Thyroid gland (tissue), 4 donors: ENCODE results near the gene AKIP1. TPM values are rescaled to one million over a fixed set of nuclear protein-coding genes. Genes with fewer than 3 reads are reported as not detected.

Source experiments
- DNase-seq, 2 donors: peaks; one replicate each; pipeline ENCODE4 v3.0.0-alpha.2; 2019
- H3K27ac ChIP-seq, 3 donors: fragments of 200-600 bp; sonication (generic); 1 replicate in 2 of 3; 2 replicates in 1 of 3; pipeline ENCODE4 v1.5.1; 2016 to 2019; ENCODE audit warnings: mild to moderate bottlenecking in 1 of 3, moderate library complexity in 1 of 3
- H3K27me3 ChIP-seq: fragments of 200-600 bp; sonication (generic); one replicate; pipeline ENCODE4 v1.5.1; 2019
- H3K36me3 ChIP-seq, 2 donors: fragments of 200-600 bp; sonication (generic); one replicate each; pipeline ENCODE4 v1.5.1; 2016 to 2019
- H3K4me1 ChIP-seq, 2 donors: fragments of 200-600 bp; sonication (generic); one replicate each; pipeline ENCODE4 v1.5.1; 2017 to 2019
- H3K4me3 ChIP-seq, 3 donors: fragments of 200-600 bp; sonication (generic); replicated peaks in 1 of 3; 1 replicate in 2 of 3; 2 replicates in 1 of 3; pipeline ENCODE4 v1.5.1; 2016; ENCODE audit warnings: mild to moderate bottlenecking in 1 of 3
- H3K9me3 ChIP-seq: fragments of 200-600 bp; sonication (generic); one replicate; pipeline ENCODE4 v1.5.1; 2017
- POLR2A ChIP-seq, 2 donors: fragments of 450-650 bp; IDR thresholded peaks; one replicate each; pipeline ENCODE4 v1.6.1; 2017; ENCODE audit warnings: antibody characterized with exemption in 2 of 2, mild to moderate bottlenecking in 2 of 2, moderate library complexity in 1 of 2
- whole genome bisulfite sequencing, 2 donors: methylation state at CpG; one replicate each; pipeline ENCODE4 v1.1.5; 2017; 5-methylcytosine and 5-hydroxymethylcytosine counted together
- intact Hi-C: fragments of 100-400 bp; cut with DNase I; formaldehyde crosslinking; loops from one replicate; pipeline ENCODE4 v1.15.1; 2023
- total RNA-seq, 4 donors: library from RNA; depleted of rRNA; stranded (reverse); fragments of >200 nt; gene quantifications; one replicate each; pipeline ENCODE4 v1.2.3, GENCODE V29; 2016
- TF ChIP-seq, protein P1 (sequence below), 6 experiments: fragments of 200-600 bp in 3 of 6; fragments of 450-650 bp in 3 of 6; sonication (generic) in 3 of 6; IDR thresholded peaks; one replicate each; pipeline ENCODE4 v1.5.1; 2016 to 2019; ENCODE audit warnings: antibody characterized with exemption in 6 of 6, mild to moderate bottlenecking in 2 of 6, inconsistent platforms in 1 of 6, moderate library complexity in 1 of 6

The AKIP1 gene
- total RNA-seq, 4 donors from 2014 or later = 25.2 to 33.9 (median 27.8) TPM

DNA sequence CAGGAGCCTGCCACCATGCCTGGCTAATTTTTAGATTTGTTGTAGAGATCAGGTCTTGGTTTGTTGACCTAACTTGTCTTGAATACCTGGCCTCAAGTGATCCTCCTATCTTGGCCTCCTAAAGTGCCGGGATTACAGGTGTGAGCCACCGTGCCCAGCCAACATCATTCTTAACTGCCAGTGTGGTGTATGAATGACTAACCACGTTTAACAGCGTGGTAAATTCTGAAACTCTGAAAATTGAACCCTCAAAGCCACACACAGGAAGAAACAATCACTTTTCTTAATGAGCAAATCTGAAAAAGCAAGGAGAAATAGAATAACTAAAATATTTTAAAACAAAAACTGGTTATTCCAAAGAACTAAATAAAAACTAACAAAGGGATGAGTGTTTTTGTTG lies 45.9 kb downstream of the AKIP1 start:
- Histone ChIP-seq H3K4me3 (no peak overlapping the region), H3K4me1 (peaks cover 15 to 16% of the 10 kb centered on the region in 2 donors), H3K9me3 (no peaks in the 10 kb centered on the region), H3K27me3 (no peaks in the 10 kb centered on the region), H3K27ac (no peak overlapping the region), H3K36me3 (peaks cover 0 to 19% of the 10 kb centered on the region in 2 donors)
- intact Hi-C loops = no loop called here
- WGBS, 2 donors = 89 to 92% methylated on average over 4 of the region's 4 CpGs
- TF ChIP-seq, protein P1, sequence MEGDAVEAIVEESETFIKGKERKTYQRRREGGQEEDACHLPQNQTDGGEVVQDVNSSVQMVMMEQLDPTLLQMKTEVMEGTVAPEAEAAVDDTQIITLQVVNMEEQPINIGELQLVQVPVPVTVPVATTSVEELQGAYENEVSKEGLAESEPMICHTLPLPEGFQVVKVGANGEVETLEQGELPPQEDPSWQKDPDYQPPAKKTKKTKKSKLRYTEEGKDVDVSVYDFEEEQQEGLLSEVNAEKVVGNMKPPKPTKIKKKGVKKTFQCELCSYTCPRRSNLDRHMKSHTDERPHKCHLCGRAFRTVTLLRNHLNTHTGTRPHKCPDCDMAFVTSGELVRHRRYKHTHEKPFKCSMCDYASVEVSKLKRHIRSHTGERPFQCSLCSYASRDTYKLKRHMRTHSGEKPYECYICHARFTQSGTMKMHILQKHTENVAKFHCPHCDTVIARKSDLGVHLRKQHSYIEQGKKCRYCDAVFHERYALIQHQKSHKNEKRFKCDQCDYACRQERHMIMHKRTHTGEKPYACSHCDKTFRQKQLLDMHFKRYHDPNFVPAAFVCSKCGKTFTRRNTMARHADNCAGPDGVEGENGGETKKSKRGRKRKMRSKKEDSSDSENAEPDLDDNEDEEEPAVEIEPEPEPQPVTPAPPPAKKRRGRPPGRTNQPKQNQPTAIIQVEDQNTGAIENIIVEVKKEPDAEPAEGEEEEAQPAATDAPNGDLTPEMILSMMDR (IDR thresholded peaks at IDR 0.05) = no peak
- TF ChIP-seq POLR2A (IDR thresholded peaks at IDR 0.05) = no peak
- no peak for DNase-seq

DNA sequence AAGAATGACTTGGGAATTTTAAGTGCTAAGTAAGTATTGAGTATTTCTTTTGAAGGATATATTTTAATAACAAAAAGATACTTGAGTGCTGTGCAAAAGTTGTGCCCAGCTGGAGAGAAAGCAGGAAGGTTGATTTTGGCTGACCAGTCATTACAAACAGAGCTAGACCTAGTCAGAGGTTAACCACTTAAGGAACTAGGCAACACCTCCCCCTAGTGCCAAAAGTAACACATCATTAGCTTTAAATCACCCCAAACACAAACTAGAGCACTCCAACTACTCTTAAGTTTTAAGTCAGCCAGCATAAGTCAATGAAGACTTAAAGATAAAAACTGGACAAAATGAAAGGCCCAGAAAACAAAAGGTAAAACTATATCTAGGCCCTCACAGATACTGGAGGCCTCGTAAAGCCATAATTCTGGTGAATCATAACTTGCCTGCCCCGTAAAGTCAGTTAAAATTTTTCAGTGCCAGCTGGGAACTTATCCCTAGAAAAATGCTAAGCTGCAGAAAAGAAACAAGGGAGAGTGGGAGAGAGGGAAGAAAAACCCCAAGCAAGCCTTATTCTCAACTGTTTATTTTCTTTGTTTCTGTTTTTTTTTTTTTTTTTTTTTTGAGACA lies 48.7 kb downstream of the AKIP1 start:
- intact Hi-C loops = loop anchor here (10.0 kb wide), 1 partner anchor 285 kb away; no protein-coding TSS in a partner anchor
- WGBS, 2 donors = 6 to 16% methylated on average over 2 of the region's 2 CpGs
- peak; percentile 54 to 64 for DNase-seq
- Histone ChIP-seq H3K27me3 (no peaks in the 10 kb centered on the region), H3K4me3 (no peak overlapping the region), H3K4me1 (peaks cover 27 to 29% of the 10 kb centered on the region in 2 donors), H3K27ac (peak overlapping the region; percentile 72 to 82 (median 81)), H3K36me3 (peaks cover 0 to 5% of the 10 kb centered on the region in 2 donors), H3K9me3 (no peaks in the 10 kb centered on the region)
- TF ChIP-seq POLR2A (IDR thresholded peaks at IDR 0.05) = no peak
- TF ChIP-seq, protein P1 (IDR thresholded peaks at IDR 0.05) = peak in 4 of 6 experiments; percentile 43 to 69 (median 58)

DNA sequence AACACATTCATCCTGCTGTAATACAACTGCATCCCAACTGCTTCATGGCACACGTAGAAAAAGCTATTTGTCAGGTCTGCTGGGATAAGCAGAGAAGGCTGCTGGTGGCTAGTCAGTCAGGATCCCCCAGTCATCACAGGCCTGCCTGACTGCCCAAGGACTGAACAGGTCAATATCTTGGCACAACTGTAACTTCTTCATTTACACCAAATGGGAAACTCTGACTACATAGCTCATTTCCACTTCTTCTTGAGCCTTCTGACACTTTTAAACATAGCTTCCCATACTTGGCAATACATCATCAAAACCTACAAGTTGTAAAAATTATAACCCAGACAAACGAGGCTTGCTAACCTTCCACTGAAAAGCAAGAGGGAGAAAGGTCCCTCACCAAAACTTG lies 50.4 kb downstream of the AKIP1 start:
- TF ChIP-seq, protein P1 (IDR thresholded peaks at IDR 0.05) = no peak
- no peak for TF ChIP-seq POLR2A (IDR thresholded peaks at IDR 0.05)
- no peaks in the 10 kb centered on the region for H3K27me3 ChIP-seq
- H3K36me3 ChIP-seq = no peaks in the 10 kb centered on the region
- no peaks in the 10 kb centered on the region for H3K9me3 ChIP-seq
- peaks cover 27 to 35% of the 10 kb centered on the region in 2 donors for H3K4me1 ChIP-seq
- H3K27ac ChIP-seq = no peak overlapping the region
- no peak for DNase-seq
- H3K4me3 ChIP-seq = no peak overlapping the region
- intact Hi-C loops = loop anchor here (10.0 kb wide), 1 partner anchor 287 kb away; no protein-coding TSS in a partner anchor
- 79 to 83% methylated on average over 2 of the region's 2 CpGs for WGBS, 2 donors

DNA sequence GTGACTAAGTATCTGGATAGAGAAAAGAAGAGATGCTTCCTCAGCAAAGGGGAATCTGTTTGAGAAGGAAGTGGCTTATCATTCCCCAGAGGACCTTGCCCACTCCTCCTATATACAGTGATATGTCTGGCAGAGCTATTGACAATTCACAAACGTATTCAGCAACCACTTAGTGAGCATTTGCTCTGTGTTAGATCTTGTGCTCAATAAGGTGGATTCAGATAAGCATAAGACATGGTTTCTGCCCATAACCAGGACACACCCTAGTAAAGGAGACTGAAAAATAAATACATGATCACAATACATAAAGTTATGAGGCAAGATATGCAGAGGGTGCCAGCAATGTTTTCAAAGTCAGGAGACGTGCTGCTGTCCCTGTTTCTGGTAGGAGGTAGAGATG lies 51.9 kb downstream of the AKIP1 start:
- WGBS, 2 donors = 62 to 63% methylated on average over 2 of the region's 2 CpGs
- DNase-seq = no peak
- no peak overlapping the region for H3K27ac ChIP-seq
- intact Hi-C loops = loop anchor here (10.0 kb wide), 1 partner anchor 288 kb away; no protein-coding TSS in a partner anchor
- peaks cover 27 to 35% of the 10 kb centered on the region in 2 donors for H3K4me1 ChIP-seq
- H3K4me3 ChIP-seq = no peak overlapping the region
- H3K36me3 ChIP-seq = no peaks in the 10 kb centered on the region
- H3K9me3 ChIP-seq = no peaks in the 10 kb centered on the region
- no peaks in the 10 kb centered on the region for H3K27me3 ChIP-seq
- TF ChIP-seq, protein P1 (IDR thresholded peaks at IDR 0.05) = no peak
- TF ChIP-seq POLR2A (IDR thresholded peaks at IDR 0.05) = no peak
